ENCODE results near the gene IRF3. TPM values are rescaled to one million over a fixed set of nuclear protein-coding genes. Genes with fewer than 3 reads are reported as not detected.
"Not testable (repeated sequence)": the region's sequence is repeated elsewhere in the genome, so short reads cannot be mapped to it uniquely, and the experiment has no call there.

Gene IRF3
- total and polyA plus RNA-seq, 8 donors = 60.2 to 93.6 (median 72.5) TPM

DNA sequence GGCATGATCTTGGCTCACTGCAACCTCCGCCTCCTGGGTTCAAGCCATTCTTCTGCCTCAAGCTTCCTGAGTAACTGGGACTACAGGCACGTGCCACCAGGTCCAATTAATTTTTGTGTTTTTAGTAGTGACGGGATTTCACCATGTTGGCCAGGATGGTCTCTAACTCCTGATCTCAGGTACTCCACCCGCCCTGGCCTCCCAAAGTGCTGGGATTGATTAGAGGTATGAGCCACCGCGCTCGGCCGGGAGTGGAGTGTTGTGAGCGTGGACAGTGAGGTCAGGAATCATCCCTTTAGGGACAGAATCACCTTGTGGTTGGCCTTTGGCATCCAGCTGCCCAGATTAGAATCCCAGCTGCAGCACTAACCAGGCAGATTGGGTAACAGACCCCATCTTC, 36.0 kb downstream of the IRF3 start:
- peaks cover 0 to 34% of the 10 kb centered on the region in 2 donors for H3K36me3 ChIP-seq
- H3K27me3 ChIP-seq = no peaks in the 10 kb centered on the region
- no peak overlapping the region for H3K27ac ChIP-seq
- DNase-seq = no peak
- TF ChIP-seq, protein P1, sequence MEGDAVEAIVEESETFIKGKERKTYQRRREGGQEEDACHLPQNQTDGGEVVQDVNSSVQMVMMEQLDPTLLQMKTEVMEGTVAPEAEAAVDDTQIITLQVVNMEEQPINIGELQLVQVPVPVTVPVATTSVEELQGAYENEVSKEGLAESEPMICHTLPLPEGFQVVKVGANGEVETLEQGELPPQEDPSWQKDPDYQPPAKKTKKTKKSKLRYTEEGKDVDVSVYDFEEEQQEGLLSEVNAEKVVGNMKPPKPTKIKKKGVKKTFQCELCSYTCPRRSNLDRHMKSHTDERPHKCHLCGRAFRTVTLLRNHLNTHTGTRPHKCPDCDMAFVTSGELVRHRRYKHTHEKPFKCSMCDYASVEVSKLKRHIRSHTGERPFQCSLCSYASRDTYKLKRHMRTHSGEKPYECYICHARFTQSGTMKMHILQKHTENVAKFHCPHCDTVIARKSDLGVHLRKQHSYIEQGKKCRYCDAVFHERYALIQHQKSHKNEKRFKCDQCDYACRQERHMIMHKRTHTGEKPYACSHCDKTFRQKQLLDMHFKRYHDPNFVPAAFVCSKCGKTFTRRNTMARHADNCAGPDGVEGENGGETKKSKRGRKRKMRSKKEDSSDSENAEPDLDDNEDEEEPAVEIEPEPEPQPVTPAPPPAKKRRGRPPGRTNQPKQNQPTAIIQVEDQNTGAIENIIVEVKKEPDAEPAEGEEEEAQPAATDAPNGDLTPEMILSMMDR (IDR thresholded peaks at IDR 0.05) = no peak
- peaks cover 0 to 16% of the 10 kb centered on the region in 2 donors for H3K4me1 ChIP-seq
- H3K9me3 ChIP-seq = no peaks in the 10 kb centered on the region
- H3K4me3 ChIP-seq = no peak overlapping the region
- intact Hi-C loops (cut with DNase I) = no loop called here
- no peak for ATAC-seq

DNA sequence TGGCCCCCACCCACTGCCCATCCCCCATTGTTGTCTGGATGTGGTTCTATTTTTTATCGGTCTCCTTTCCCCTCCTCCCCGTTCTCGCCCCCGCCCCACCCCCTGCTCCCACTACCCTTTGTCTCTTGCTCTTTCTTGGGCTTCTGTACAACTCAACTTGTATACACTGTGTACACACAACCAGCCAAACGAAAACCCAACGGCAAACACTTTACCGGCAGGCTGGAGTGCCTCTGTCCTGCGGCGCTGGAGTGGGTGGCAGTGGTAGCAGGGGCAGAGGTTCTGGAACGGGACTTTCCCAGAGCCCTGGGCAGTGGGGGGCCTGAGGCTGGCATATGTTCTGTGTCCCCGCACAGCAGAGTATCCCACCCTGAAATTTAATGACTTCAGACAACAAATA, 39.4 kb downstream of the IRF3 start:
- ATAC-seq = peak; percentile 91
- peaks cover 0 to 6% of the 10 kb centered on the region in 2 donors for H3K4me1 ChIP-seq
- no peak overlapping the region for H3K4me3 ChIP-seq
- H3K9me3 ChIP-seq = no peaks in the 10 kb centered on the region
- no peaks in the 10 kb centered on the region for H3K27me3 ChIP-seq
- H3K27ac ChIP-seq = no peak overlapping the region
- peak in 2 of 4 donors; percentile 58 to 62 for DNase-seq
- intact Hi-C loops (cut with DNase I) = no loop called here
- H3K36me3 ChIP-seq = peaks cover 0 to 55% of the 10 kb centered on the region in 2 donors
- TF ChIP-seq, protein P1 (IDR thresholded peaks at IDR 0.05) = no peak

DNA sequence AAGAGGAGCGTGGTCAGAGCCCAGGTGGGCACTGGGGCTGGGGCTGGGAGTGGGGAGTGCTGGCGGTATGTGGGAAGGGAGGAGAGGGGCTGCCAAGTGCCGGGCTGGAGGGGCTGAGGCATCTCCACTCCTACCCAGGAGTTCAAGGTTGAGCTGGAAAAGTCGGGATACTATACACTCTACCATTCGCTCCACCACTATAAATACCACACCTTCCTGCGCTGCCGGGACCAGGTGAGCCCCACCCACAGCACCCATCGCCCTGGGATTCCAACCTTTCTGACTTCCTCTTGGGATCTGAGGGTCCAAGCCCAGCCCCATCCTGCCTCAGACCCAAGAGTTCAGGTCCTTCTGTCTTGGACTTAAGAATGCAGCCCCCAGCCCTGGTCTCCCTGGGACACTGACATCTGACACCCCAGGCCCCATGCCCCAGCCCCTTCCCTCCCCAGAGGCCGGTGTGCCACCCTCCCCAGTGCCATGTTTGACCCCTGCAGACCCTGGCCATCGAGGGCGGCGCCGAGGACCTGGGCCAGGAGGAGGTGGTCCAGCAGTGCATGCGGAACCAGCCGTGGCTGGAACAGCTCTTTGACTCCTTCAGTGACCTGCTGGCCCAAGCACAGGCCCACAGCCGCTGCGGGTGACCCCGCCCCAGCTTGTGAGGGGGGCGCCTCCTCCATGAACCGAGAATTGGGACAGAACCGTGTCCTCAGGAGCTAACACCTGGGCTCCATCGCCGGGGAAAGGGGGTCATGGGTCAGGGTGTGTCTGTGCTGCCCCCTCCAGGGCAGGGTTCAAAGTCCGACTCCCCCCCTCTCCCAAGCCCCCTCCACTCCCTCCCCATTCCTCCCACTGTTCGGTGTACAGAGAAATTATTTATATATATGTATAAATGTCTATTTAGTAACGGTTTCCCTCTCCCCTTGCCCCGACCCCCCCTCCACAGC, 40.4 kb downstream of the IRF3 start:
- no peaks in the 10 kb centered on the region for H3K27me3 ChIP-seq
- no peak for ATAC-seq
- TF ChIP-seq, protein P1 (IDR thresholded peaks at IDR 0.05) = no peak
- peak in 1 of 4 donors; percentile 73 for DNase-seq
- H3K9me3 ChIP-seq = no peaks in the 10 kb centered on the region
- no peak overlapping the region for H3K27ac ChIP-seq
- no peaks in the 10 kb centered on the region for H3K4me1 ChIP-seq
- peaks cover 0 to 59% of the 10 kb centered on the region in 2 donors for H3K36me3 ChIP-seq
- intact Hi-C loops (cut with DNase I) = no loop called here
- no peak overlapping the region for H3K4me3 ChIP-seq

DNA sequence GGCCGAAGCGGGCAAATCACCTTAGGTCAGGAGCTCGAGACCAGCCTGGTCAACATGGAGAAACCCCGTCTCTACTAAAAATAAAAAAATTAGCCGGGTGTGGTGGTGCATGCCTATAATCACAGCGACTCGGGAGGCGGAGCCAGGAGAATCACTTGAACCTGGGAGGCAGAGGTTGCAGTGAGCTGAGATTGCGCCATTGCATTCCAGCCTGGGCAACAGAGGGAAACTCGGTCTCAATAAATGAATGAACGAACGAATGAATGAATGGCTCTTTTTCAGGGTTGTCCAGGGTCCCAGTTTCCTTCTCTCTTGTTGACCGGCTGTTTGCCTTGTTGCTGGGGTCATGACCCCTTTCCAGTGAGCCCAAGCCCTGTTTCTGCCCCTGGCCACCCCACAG, 47.8 kb downstream of the IRF3 start:
- DNase-seq; H3K27me3 ChIP-seq; H3K4me3 ChIP-seq; H3K27ac ChIP-seq; ATAC-seq; H3K9me3 ChIP-seq; intact Hi-C loops (cut with DNase I): not testable (repeated sequence)
- Histone ChIP-seq H3K4me1 (peaks cover 0 to 18% of the 10 kb centered on the region in 2 donors), H3K36me3 (peaks cover 0 to 82% of the 10 kb centered on the region in 2 donors)

DNA sequence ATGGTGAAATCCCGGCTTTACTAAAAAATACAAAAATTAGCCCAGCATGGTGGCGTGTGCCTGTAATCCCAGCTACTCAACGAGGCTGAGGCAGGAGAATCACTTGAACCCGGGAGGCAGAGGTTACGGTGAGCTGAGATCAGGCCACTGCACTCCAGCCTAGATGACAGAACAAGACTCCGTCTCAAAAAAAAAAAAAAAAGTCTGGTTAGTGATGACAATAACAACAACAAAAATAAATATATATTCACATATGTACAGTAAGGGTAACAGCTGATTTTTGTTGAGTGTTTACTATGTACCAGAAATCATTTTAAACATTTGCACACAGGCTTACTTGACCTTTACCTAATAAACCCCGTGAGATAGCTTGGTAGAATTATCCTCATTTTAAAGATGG, 48.7 kb downstream of the IRF3 start:
- DNase-seq (no peak), ATAC-seq (no peak)
- intact Hi-C loops (cut with DNase I) = no loop called here
- H3K27ac ChIP-seq = no peak overlapping the region
- no peak overlapping the region for H3K4me3 ChIP-seq
- TF ChIP-seq, protein P1 (IDR thresholded peaks at IDR 0.05) = no peak
- H3K27me3 ChIP-seq = no peaks in the 10 kb centered on the region
- peaks cover 0 to 27% of the 10 kb centered on the region in 2 donors for H3K4me1 ChIP-seq
- peaks cover 0 to 75% of the 10 kb centered on the region in 2 donors for H3K36me3 ChIP-seq
- H3K9me3 ChIP-seq = no peaks in the 10 kb centered on the region
